COLO829 (cell line): Measurements from ENCODE around the gene SPECC1.
"Not testable (repeated sequence)": the region's sequence is repeated elsewhere in the genome, so short reads cannot be mapped to it uniquely, and the experiment has no call there.

ENCODE experiments used
- DNase-seq: peaks from one replicate; pipeline ENCODE4 v3.0.0; 2012; ENCODE audit warnings: low spot score

The SPECC1 gene

GRCh38 chr17:20236578-20237227 lies 227.5 kb downstream of the SPECC1 start:
- no peak for DNase-seq

GRCh38 chr17:20239776-20240175 lies 230.6 kb downstream of the SPECC1 start:
- DNase-seq, result not testable (repeated sequence)

- no peak for DNase-seq
Measured at GRCh38 chr17:20241855-20242254, 232.7 kb downstream of the SPECC1 start.

- no peak for DNase-seq
Measured at GRCh38 chr17:20242271-20242670, 233.1 kb downstream of the SPECC1 start.

- DNase-seq, result no peak
Measured at GRCh38 chr17:20243524-20243923, 234.4 kb downstream of the SPECC1 start.

GRCh38 chr17:20244671-20245070 lies 235.5 kb downstream of the SPECC1 start:
- no peak for DNase-seq

- DNase-seq, result no peak
Measured at GRCh38 chr17:20246692-20247091, 237.5 kb downstream of the SPECC1 start.

GRCh38 chr17:20253323-20253722 lies 244.2 kb downstream of the SPECC1 start:
- DNase-seq, result no peak

- no peak for DNase-seq
Measured at GRCh38 chr17:20254541-20254940, 245.4 kb downstream of the SPECC1 start.

GRCh38 chr17:20256144-20256543 lies 247.0 kb downstream of the SPECC1 start:
- DNase-seq, result no peak

GRCh38 chr17:20257008-20257407 lies 247.8 kb downstream of the SPECC1 start:
- DNase-seq, result no peak

GRCh38 chr17:20257798-20258197 lies 248.6 kb downstream of the SPECC1 start:
- DNase-seq, result no peak

- no peak for DNase-seq
Measured at GRCh38 chr17:20259668-20260067, 250.5 kb downstream of the SPECC1 start.

- no peak for DNase-seq
Measured at GRCh38 chr17:20260268-20260667, 251.1 kb downstream of the SPECC1 start.

GRCh38 chr17:20262226-20263114 lies 253.3 kb downstream of the SPECC1 start:
- no peak for DNase-seq

- not testable (repeated sequence) for DNase-seq
Measured at GRCh38 chr17:20263115-20263433, 253.9 kb downstream of the SPECC1 start.

GRCh38 chr17:20263595-20263994 lies 254.4 kb downstream of the SPECC1 start:
- DNase-seq, result no peak

- DNase-seq, result no peak
Measured at GRCh38 chr17:20264996-20265395, 255.8 kb downstream of the SPECC1 start.

- DNase-seq, result no peak
Measured at GRCh38 chr17:20266806-20267458, 257.8 kb downstream of the SPECC1 start.

GRCh38 chr17:20267459-20267842 lies 258.3 kb downstream of the SPECC1 start:
- DNase-seq, result no peak

GRCh38 chr17:20270369-20270768 lies 261.2 kb downstream of the SPECC1 start:
- DNase-seq, result no peak

- DNase-seq, result no peak
Measured at GRCh38 chr17:20271011-20271610, 262.0 kb downstream of the SPECC1 start.
